HG02943 (cell line): ENCODE measurements around the gene UNK.
"Not testable (repeated sequence)": the region's sequence is repeated elsewhere in the genome, so short reads cannot be mapped to it uniquely, and the experiment has no call there.

Experiments
- ATAC-seq: cut with Tn5 transposase; IDR thresholded peaks from one replicate; pipeline ENCODE4 v1.9.1; 2021; ENCODE audit warnings: mild to moderate bottlenecking, low read depth, moderate library complexity; ENCODE audit not compliant: unreplicated experiment

UNK gene

GRCh38 chr17:75847614-75848522 is 63.3 kb downstream of the UNK start:
- ATAC-seq = no peak

- ATAC-seq = no peak
Measured at GRCh38 chr17:75848523-75849278, 64.1 kb downstream of the UNK start.

- no peak for ATAC-seq
Measured at GRCh38 chr17:75849279-75849646, 64.7 kb downstream of the UNK start.

GRCh38 chr17:75849724-75850123 is 65.1 kb downstream of the UNK start:
- ATAC-seq = no peak

- ATAC-seq = no peak
Measured at GRCh38 chr17:75850928-75851692, 66.5 kb downstream of the UNK start.

GRCh38 chr17:75851693-75851991 is 67.0 kb downstream of the UNK start:
- not testable (repeated sequence) for ATAC-seq

- no peak for ATAC-seq
Measured at GRCh38 chr17:75853433-75853832, 68.8 kb downstream of the UNK start.

- no peak for ATAC-seq
Measured at GRCh38 chr17:75854101-75854748, 69.6 kb downstream of the UNK start.

GRCh38 chr17:75854881-75855309 is 70.3 kb downstream of the UNK start:
- ATAC-seq = no peak

GRCh38 chr17:75855310-75856061 is 70.9 kb downstream of the UNK start, which contains the start of gene WBP2:
Gene WBP2, minus strand, starts transcription at chr17:75855335. Its CDS starts 38 bp downstream, at chr17:75855297.
- peak; percentile 82 for ATAC-seq

GRCh38 chr17:75856062-75856756 is 71.6 kb downstream of the UNK start:
- no peak for ATAC-seq

- ATAC-seq = not testable (repeated sequence)
Measured at GRCh38 chr17:75859358-75859757, 74.8 kb downstream of the UNK start.

GRCh38 chr17:75861927-75862317 is 77.3 kb downstream of the UNK start:
- ATAC-seq = no peak

- peak; percentile 82 for ATAC-seq
Measured at GRCh38 chr17:75864448-75864871, 79.9 kb downstream of the UNK start.

- ATAC-seq = peak; percentile 6
Measured at GRCh38 chr17:75864887-75865286, 80.3 kb downstream of the UNK start.

- not testable (repeated sequence) for ATAC-seq
Measured at GRCh38 chr17:75865404-75866188, 81.0 kb downstream of the UNK start.

- ATAC-seq = not testable (repeated sequence)
Measured at GRCh38 chr17:75868730-75869281, 84.2 kb downstream of the UNK start.
